Caco-2 (cell line): ENCODE measurements around the gene HBG2. TPM values are rescaled to one million over a fixed set of nuclear protein-coding genes. Genes with fewer than 3 reads are reported as not detected.

ENCODE experiments used
- BruUV-seq: library from RNA; stranded (reverse); fragments of 400-500 nt; replicated peaks from 2 replicates; lab custom pipeline; 2021; lab: Mats Ljungman, UMichigan
- CTCF ChIA-PET: fragments of 300-600 bp; sonication (Branson Sonifier 250); formaldehyde crosslinking; loops from one replicate; lab custom pipeline; 2022; ENCODE audit warnings: antibody characterized with exemption; lab: Charles Lee
- POLR2A ChIA-PET: fragments of 300-600 bp; sonication (Branson Sonifier 250); formaldehyde crosslinking; loops from one replicate; lab custom pipeline; 2022; ENCODE audit warnings: antibody characterized with exemption; lab: Charles Lee
- DNase-seq, 2 experiments: peaks; one replicate each; pipeline versions ENCODE4 v3.0.0 to v3.0.0-alpha.2; 2020 to 2022
- H3K27me3 ChIP-seq: replicated peaks from 2 replicates; pipeline ENCODE4 v1.6.0; 2011; ENCODE audit warnings: low read length; ENCODE audit not compliant: control insufficient read depth, insufficient read depth
- H3K36me3 ChIP-seq: 2 replicates; pipeline ENCODE4 v1.5.1; 2011; ENCODE audit warnings: low read length; ENCODE audit not compliant: control insufficient read depth, insufficient read depth
- H3K4me1 ChIP-seq: fragments of 250-450 bp; sonication (Bioruptor Pico); 2 replicates; pipeline ENCODE4 v1.5.1; 2020; ENCODE audit warnings: mild to moderate bottlenecking
- H3K4me3 ChIP-seq: 2 replicates; pipeline ENCODE4 v1.5.1; 2011; ENCODE audit warnings: low read depth, mild to moderate bottlenecking, control low read depth, low read length
- H3K9me3 ChIP-seq: fragments of 250-450 bp; sonication (Bioruptor Pico); 2 replicates; pipeline ENCODE4 v1.5.1; 2020; ENCODE audit warnings: mild to moderate bottlenecking, moderate library complexity
- H3K27ac Mint-ChIP-seq: one replicate; pipeline ENCODE4 v1.8.0; 2022; ENCODE audit warnings: mixed read lengths; ENCODE audit not compliant: unreplicated experiment
- H3K27me3 Mint-ChIP-seq: one replicate; pipeline ENCODE4 v1.8.0; 2022; ENCODE audit warnings: mixed read lengths; ENCODE audit not compliant: insufficient read depth, unreplicated experiment
- H3K36me3 Mint-ChIP-seq: one replicate; pipeline ENCODE4 v1.8.0; 2022; ENCODE audit warnings: mild to moderate bottlenecking, mixed read lengths; ENCODE audit not compliant: insufficient read depth, unreplicated experiment
- H3K4me1 Mint-ChIP-seq: one replicate; pipeline ENCODE4 v1.8.0; 2022; ENCODE audit warnings: low read depth, mixed read lengths; ENCODE audit not compliant: unreplicated experiment
- H3K4me3 Mint-ChIP-seq: one replicate; pipeline ENCODE4 v1.8.0; 2022; ENCODE audit warnings: mild to moderate bottlenecking, moderate library complexity, mixed read lengths; ENCODE audit not compliant: unreplicated experiment
- H3K9me3 Mint-ChIP-seq: one replicate; pipeline ENCODE4 v1.8.0; 2022; ENCODE audit warnings: mixed read lengths; ENCODE audit not compliant: unreplicated experiment
- CTCF ChIP-seq, 2 experiments: fragments of 200-600 bp in 1 of 2; IDR thresholded peaks; 1 replicate in 1 of 2; 2 replicates in 1 of 2; pipeline versions ENCODE4 v1.5.1 to v1.8.0; 2011 to 2022; ENCODE audit warnings: antibody characterized with exemption in 1 of 2, control low read depth in 1 of 2, inconsistent platforms in 1 of 2, low read depth in 1 of 2, low read length in 1 of 2, mild to moderate bottlenecking in 1 of 2, moderate library complexity in 1 of 2; ENCODE audit not compliant: insufficient read depth in 1 of 2, severe bottlenecking in 1 of 2, unreplicated experiment in 1 of 2
- intact Hi-C: fragments of 100-400 bp; cut with micrococcal nuclease; formaldehyde crosslinking; loops from one replicate; pipeline ENCODE4 v1.10.0; 2022; ENCODE audit not compliant: unreplicated experiment
- total RNA-seq: library from RNA; stranded (reverse); gene quantifications from 2 replicates; pipeline ENCODE4 v1.2.3, GENCODE V29; 2022

The HBG2 gene
- total RNA-seq, 1 experiment from 2014 or later = not detected

GRCh38 chr11:5277807-5278382 lies 23.3 kb upstream of the HBG2 start:
- intact Hi-C loops = no loop called here
- H3K27ac Mint-ChIP-seq = no peak overlapping the region
- no peak overlapping the region for H3K4me3 ChIP-seq
- no peaks in the 10 kb centered on the region for H3K4me1 ChIP-seq
- no TSS peak for BruUV-seq
- H3K9me3 ChIP-seq = no peaks in the 10 kb centered on the region
- ChIA-PET CTCF (no interaction called here), POLR2A (no interaction called here)
- no peaks in the 10 kb centered on the region; the same call in 1 of the 2 replicates for H3K27me3 ChIP-seq
- no peak for DNase-seq
- no peak overlapping the region for H3K4me3 Mint-ChIP-seq
- no peaks in the 10 kb centered on the region for H3K27me3 Mint-ChIP-seq
- no peaks in the 10 kb centered on the region for H3K36me3 ChIP-seq
- no peaks in the 10 kb centered on the region for H3K36me3 Mint-ChIP-seq
- H3K9me3 Mint-ChIP-seq = no peaks in the 10 kb centered on the region
- peaks cover 6% of the 10 kb centered on the region for H3K4me1 Mint-ChIP-seq
- TF ChIP-seq CTCF (IDR thresholded peaks at IDR 0.05; ENCODE audit: insufficient read depth in 1 of 2, low read depth in 1 of 2, low read length in 1 of 2, severe bottlenecking in 1 of 2, unreplicated experiment in 1 of 2) = no peak

DNA sequence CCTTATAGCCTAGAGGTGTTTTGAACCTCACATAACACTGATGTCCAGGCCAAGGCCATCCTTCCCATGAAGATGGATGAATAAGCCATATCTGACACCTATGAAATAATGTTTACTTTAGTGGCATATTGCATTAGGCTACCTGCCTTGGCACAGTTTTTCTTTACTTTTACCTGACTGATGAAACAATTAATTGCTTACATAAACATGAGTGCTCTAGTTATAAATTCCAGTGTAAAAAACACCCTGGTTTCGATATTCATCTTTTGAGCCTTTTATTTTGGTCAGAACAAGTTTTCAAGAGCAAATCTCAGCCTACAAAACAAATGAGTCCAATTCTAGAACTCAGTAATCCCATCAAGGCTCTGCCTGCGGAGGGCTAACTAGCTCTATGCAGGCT lies 22.1 kb upstream of the HBG2 start:
- ChIA-PET POLR2A (no interaction called here), CTCF (no interaction called here)
- H3K4me1 Mint-ChIP-seq = peaks cover 6% of the 10 kb centered on the region
- TF ChIP-seq CTCF (IDR thresholded peaks at IDR 0.05; ENCODE audit: insufficient read depth in 1 of 2, low read depth in 1 of 2, low read length in 1 of 2, severe bottlenecking in 1 of 2, unreplicated experiment in 1 of 2) = no peak
- DNase-seq = no peak
- Histone ChIP-seq H3K27me3 (no peaks in the 10 kb centered on the region; the same call in 1 of the 2 replicates), H3K4me1 (no peaks in the 10 kb centered on the region), H3K36me3 (no peaks in the 10 kb centered on the region), H3K9me3 (no peaks in the 10 kb centered on the region), H3K4me3 (no peak overlapping the region)
- intact Hi-C loops = no loop called here
- H3K4me3 Mint-ChIP-seq = no peak overlapping the region
- no peaks in the 10 kb centered on the region for H3K9me3 Mint-ChIP-seq
- H3K36me3 Mint-ChIP-seq = no peaks in the 10 kb centered on the region
- no peaks in the 10 kb centered on the region for H3K27me3 Mint-ChIP-seq
- no TSS peak for BruUV-seq
- no peak overlapping the region for H3K27ac Mint-ChIP-seq

GRCh38 chr11:5275369-5276110 lies 21.0 kb upstream of the HBG2 start:
- Mint-ChIP-seq H3K4me3 (no peak overlapping the region), H3K4me1 (peaks cover 2% of the 10 kb centered on the region), H3K27ac (no peak overlapping the region), H3K36me3 (no peaks in the 10 kb centered on the region), H3K9me3 (no peaks in the 10 kb centered on the region), H3K27me3 (peaks cover 2% of the 10 kb centered on the region)
- Histone ChIP-seq H3K27me3 (no peaks in the 10 kb centered on the region; the same call in 1 of the 2 replicates), H3K9me3 (no peaks in the 10 kb centered on the region), H3K4me1 (no peaks in the 10 kb centered on the region), H3K36me3 (no peaks in the 10 kb centered on the region), H3K4me3 (no peak overlapping the region)
- ChIA-PET POLR2A (no interaction called here), CTCF (no interaction called here)
- no peak for TF ChIP-seq CTCF (IDR thresholded peaks at IDR 0.05; ENCODE audit: insufficient read depth in 1 of 2, low read depth in 1 of 2, low read length in 1 of 2, severe bottlenecking in 1 of 2, unreplicated experiment in 1 of 2)
- no TSS peak for BruUV-seq
- no peak for DNase-seq
- intact Hi-C loops = no loop called here
